K562 treated with DMSO at 1 percent for 48 hours (cell line): ENCODE results near the gene CCL7. TPM values are rescaled to one million over a fixed set of nuclear protein-coding genes. Genes with fewer than 3 reads are reported as not detected.

ENCODE experiments used
- total RNA-seq: library from RNA; unstranded; fragments of 300-600 nt; gene quantifications from 2 replicates; pipeline ENCODE4 v1.2.3, GENCODE V29; 2022; ENCODE audit warnings: low replicate concordance; ENCODE audit errors: extremely low read depth

CCL7 gene
- not detected in 2 replicates for total RNA-seq

DNA sequence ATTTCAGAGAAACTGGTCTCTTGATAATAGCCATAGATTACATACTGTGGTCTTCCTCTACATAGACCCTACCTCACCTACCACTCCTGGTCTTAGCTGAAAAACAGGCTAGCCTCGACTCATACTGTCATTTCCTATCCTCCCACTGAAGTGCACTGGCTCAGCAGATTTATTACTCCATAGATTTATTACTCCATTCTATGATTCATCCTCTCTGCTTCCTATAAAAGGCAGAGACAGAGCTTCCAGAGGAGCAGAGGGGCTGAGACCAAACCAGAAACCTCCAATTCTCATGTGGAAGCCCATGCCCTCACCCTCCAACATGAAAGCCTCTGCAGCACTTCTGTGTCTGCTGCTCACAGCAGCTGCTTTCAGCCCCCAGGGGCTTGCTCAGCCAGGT is at the start of gene CCL7:
Gene CCL7, plus strand, starts transcription at position 253 of the 400 bp plus-strand sequence. Its CDS starts 70 bp downstream, at position 323.

DNA sequence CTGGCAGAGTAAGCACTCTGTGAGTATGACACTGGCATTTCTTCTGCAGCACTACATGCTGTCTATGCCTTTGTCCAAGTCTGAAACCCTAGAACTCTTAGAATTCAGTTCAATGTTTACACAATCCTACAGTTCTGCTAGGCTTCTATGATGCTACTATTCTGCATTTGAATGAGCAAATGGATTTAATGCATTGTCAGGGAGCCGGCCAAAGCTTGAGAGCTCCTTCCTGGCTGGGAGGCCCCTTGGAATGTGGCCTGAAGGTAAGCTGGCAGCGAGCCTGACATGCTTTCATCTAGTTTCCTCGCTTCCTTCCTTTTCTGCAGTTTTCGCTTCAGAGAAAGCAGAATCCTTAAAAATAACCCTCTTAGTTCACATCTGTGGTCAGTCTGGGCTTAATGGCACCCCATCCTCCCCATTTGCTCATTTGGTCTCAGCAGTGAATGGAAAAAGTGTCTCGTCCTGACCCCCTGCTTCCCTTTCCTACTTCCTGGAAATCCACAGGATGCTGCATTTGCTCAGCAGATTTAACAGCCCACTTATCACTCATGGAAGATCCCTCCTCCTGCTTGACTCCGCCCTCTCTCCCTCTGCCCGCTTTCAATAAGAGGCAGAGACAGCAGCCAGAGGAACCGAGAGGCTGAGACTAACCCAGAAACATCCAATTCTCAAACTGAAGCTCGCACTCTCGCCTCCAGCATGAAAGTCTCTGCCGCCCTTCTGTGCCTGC is 15.2 kb upstream of the CCL7 start, which contains the start of gene CCL2:
Gene CCL2, plus strand, starts transcription at position 635 of the 730 bp plus-strand sequence. Its CDS starts 65 bp downstream, at position 700.

DNA sequence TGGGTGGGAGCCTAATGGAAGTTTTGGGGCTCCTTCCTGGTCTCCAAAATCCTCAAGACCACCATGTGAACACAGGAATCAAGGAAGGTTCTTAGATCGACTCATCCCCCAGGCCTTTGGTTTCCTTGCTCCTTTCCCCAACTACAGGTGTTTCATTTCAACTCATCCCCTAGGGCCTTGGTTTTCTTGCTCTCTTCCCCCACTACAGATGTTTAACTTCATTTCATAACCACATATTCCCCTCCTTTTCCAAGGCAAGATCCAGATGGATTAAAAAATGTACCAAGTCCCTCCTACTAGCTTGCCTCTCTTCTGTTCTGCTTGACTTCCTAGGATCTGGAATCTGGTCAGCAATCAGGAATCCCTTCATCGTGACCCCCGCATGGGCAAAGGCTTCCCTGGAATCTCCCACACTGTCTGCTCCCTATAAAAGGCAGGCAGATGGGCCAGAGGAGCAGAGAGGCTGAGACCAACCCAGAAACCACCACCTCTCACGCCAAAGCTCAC is 15.3 kb downstream of the CCL7 start, which contains the start of gene CCL11:
Gene CCL11, plus strand, starts transcription at position 457 of the 507 bp plus-strand sequence. CDS start 67 bp downstream, outside the sequence.

DNA sequence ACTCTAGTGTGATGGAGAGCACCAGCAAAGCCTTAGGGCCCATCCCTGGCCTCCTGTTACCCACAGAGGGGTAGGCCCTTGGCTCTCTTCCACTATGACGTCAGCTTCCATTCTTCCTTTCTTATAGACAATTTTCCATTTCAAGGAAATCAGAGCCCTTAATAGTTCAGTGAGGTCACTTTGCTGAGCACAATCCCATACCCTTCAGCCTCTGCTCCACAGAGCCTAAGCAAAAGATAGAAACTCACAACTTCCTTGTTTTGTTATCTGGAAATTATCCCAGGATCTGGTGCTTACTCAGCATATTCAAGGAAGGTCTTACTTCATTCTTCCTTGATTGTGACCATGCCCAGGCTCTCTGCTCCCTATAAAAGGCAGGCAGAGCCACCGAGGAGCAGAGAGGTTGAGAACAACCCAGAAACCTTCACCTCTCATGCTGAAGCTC is 49.0 kb downstream of the CCL7 start, which contains the start of gene CCL8:
Gene CCL8, plus strand, starts transcription at position 397 of the 445 bp plus-strand sequence. CDS start 67 bp downstream, outside the sequence.

Other genes with a start within 250 kb of the CCL7 start
- gene CCL2, start 14.9 kb upstream of the CCL7 start, total RNA-seq = not detected in 2 replicates
- gene CCL11, start 15.5 kb downstream of the CCL7 start, total RNA-seq = not detected in 2 replicates
- gene CCL8, start 49.2 kb downstream of the CCL7 start, total RNA-seq = not detected in 2 replicates
- gene CCL13, start 86.3 kb downstream of the CCL7 start, total RNA-seq = not detected in 2 replicates
- not detected in 2 replicates for gene CCL1, start 93.0 kb downstream of the CCL7 start, total RNA-seq